PC-9 (cell line): ENCODE data around the gene SRGN. TPM values are rescaled to one million over a fixed set of nuclear protein-coding genes. Genes with fewer than 3 reads are reported as not detected.

ENCODE experiments used
- BruUV-seq: library from RNA; stranded (reverse); fragments of 400-500 nt; replicated peaks from 2 replicates; lab custom pipeline; 2021; lab: Mats Ljungman, UMichigan
- CTCF ChIA-PET: fragments of 300-600 bp; sonication (Branson Sonifier 250); formaldehyde crosslinking; loops from one replicate; lab custom pipeline; 2022; ENCODE audit warnings: antibody characterized with exemption; lab: Charles Lee
- POLR2A ChIA-PET: fragments of 300-600 bp; sonication (Branson Sonifier 250); formaldehyde crosslinking; loops from one replicate; lab custom pipeline; 2022; ENCODE audit warnings: antibody characterized with exemption; ENCODE audit not compliant: unreplicated experiment; lab: Charles Lee
- DNase-seq, 2 experiments: peaks; one replicate each; pipeline versions ENCODE4 v3.0.0 to v3.0.0-alpha.2; 2015 to 2022; ENCODE audit warnings: mixed read lengths in 1 of 2
- H2AFZ ChIP-seq: fragments of 200-600 bp; sonication (generic); 2 replicates; pipeline ENCODE4 v1.8.1; 2017; ENCODE audit warnings: antibody characterized with exemption
- H3F3A ChIP-seq: fragments of 200-600 bp; sonication (generic); 2 replicates; pipeline ENCODE4 v1.8.1; 2017; ENCODE audit warnings: antibody characterized with exemption, mild to moderate bottlenecking, low read depth; ENCODE audit not compliant: insufficient read depth
- H3K27ac ChIP-seq: fragments of 200-600 bp; sonication (generic); 2 replicates; pipeline ENCODE4 v1.6.1; 2016; ENCODE audit warnings: mixed run types
- H3K27me3 ChIP-seq: fragments of 200-600 bp; sonication (generic); 2 replicates; pipeline ENCODE4 v1.6.1; 2016; ENCODE audit warnings: low read depth, mixed run types; ENCODE audit not compliant: insufficient read depth
- H3K36me3 ChIP-seq: fragments of 200-600 bp; sonication (generic); 2 replicates; pipeline ENCODE4 v1.6.1; 2016; ENCODE audit warnings: low read depth, mixed run types
- H3K4me1 ChIP-seq: fragments of 200-600 bp; sonication (generic); replicated peaks from 2 replicates; pipeline ENCODE4 v1.6.1; 2016; ENCODE audit warnings: mixed run types; ENCODE audit not compliant: insufficient read depth
- H3K4me2 ChIP-seq: fragments of 200-600 bp; sonication (generic); 2 replicates; pipeline ENCODE4 v1.6.1; 2017; ENCODE audit warnings: mixed run types
- H3K4me3 ChIP-seq: fragments of 200-600 bp; sonication (generic); 2 replicates; pipeline ENCODE4 v1.6.1; 2016; ENCODE audit warnings: mixed run types
- H3K79me2 ChIP-seq: fragments of 200-600 bp; sonication (generic); 2 replicates; pipeline ENCODE4 v1.6.1; 2017; ENCODE audit warnings: low read depth, mixed run types
- H3K9me2 ChIP-seq: fragments of 200-600 bp; sonication (generic); 2 replicates; pipeline ENCODE4 v1.8.1; 2017; ENCODE audit warnings: mild to moderate bottlenecking; ENCODE audit not compliant: insufficient read depth
- H3K9me3 ChIP-seq: fragments of 200-600 bp; sonication (generic); 2 replicates; pipeline ENCODE4 v1.8.1; 2016; ENCODE audit warnings: low read depth; ENCODE audit not compliant: insufficient read depth
- H4K20me1 ChIP-seq: fragments of 200-600 bp; sonication (generic); 2 replicates; pipeline ENCODE4 v1.8.1; 2017; ENCODE audit not compliant: insufficient read depth
- CTCF ChIP-seq: fragments of 200-600 bp; sonication (generic); conservative IDR thresholded peaks from 2 replicates; pipeline ENCODE4 v1.6.1; 2017; ENCODE audit warnings: mixed run types, antibody characterized with exemption, mild to moderate bottlenecking, moderate library complexity
- EZH2 ChIP-seq: fragments of 200-600 bp; sonication (generic); IDR thresholded peaks from 2 replicates; pipeline ENCODE4 v1.8.0; 2017; ENCODE audit warnings: antibody characterized with exemption, low read depth
- intact Hi-C: fragments of 100-400 bp; cut with micrococcal nuclease; formaldehyde crosslinking; loops from one replicate; pipeline ENCODE4 v1.10.0; 2022; ENCODE audit not compliant: unreplicated experiment
- total RNA-seq: library from RNA; stranded (reverse); gene quantifications from 2 replicates; pipeline ENCODE4 v1.2.3, GENCODE V29; 2021

The SRGN gene
- total RNA-seq, 1 experiment from 2014 or later, result 58.9 TPM

DNA sequence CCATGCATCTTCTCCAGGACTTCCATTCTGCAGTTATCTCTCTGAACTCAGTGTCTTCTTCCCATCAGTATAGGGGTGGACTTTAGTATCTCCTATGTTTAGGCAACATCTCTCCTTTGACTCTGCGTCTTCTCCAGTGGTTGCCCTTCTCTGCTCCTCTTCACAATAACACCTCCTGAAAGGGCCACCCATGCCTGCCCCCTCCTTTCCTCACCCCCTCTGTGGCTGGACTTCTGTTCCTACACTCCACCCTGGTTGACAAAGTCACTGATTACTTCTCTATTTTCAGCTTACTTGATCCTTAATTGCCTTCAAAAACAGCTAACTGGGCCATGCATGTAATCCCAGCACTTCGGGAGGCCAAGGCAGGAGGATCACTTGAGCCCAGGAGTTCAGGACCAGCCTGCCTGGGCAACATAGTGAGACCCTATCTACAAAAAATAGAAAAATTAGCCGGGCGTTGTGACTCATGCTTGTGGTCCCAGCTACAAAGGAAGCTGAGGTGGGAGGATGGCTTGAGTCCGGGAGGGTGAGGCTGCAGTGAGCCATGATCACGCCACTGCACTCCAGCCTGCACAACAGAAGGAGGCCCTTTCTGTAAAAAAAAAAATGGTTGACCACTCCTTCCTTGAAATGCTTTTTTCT lies 13.7 kb downstream of the SRGN start:
- Histone ChIP-seq H4K20me1 (no peaks in the 10 kb centered on the region), H3K27ac (no peak overlapping the region), H3K36me3 (no peaks in the 10 kb centered on the region), H3K4me2 (no peak overlapping the region), H3K79me2 (no peaks in the 10 kb centered on the region), H3K27me3 (no peaks in the 10 kb centered on the region), H2AFZ (no peak overlapping the region), H3F3A (no peaks in the 10 kb centered on the region), H3K4me1 (no peaks in the 10 kb centered on the region), H3K9me3 (no peaks in the 10 kb centered on the region), H3K4me3 (no peak overlapping the region), H3K9me2 (no peaks in the 10 kb centered on the region)
- ChIA-PET POLR2A (no interaction called here), CTCF (no interaction called here)
- TF ChIP-seq CTCF, result no peak
- no peak for TF ChIP-seq EZH2
- BruUV-seq, result no TSS peak
- DNase-seq, result no peak
- intact Hi-C loops, result loop anchor here (5.0 kb wide), 1 partner anchor 306 kb away; no protein-coding TSS in a partner anchor

DNA sequence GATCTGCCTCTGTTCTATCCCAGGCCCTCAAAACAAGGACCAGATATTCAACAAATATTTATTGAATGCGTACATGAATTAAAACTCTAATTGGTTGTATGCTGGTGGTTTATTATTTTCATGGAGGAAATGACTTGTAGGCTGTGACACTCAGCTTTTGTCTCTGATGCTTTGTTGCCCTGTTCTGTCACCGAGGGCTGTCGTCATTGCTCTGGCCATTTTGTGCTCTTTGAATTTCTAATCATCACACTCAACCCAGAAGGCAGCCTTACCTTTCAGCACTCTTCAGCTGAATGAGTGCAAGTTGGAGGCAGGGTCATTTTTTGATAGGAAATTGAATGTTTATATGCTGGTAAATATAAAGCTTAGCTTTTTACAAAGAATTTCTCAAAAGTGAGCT lies 14.5 kb downstream of the SRGN start:
- TF ChIP-seq CTCF, result no peak
- no peak for TF ChIP-seq EZH2
- CTCF ChIA-PET, result no interaction called here

GRCh38 chr10:69103784-69104183 lies 15.9 kb downstream of the SRGN start:
- Histone ChIP-seq H3K79me2 (no peaks in the 10 kb centered on the region), H3K27ac (no peak overlapping the region), H3K9me2 (no peaks in the 10 kb centered on the region), H3K36me3 (no peaks in the 10 kb centered on the region), H3K4me3 (no peak overlapping the region), H2AFZ (no peak overlapping the region), H4K20me1 (no peaks in the 10 kb centered on the region), H3K4me2 (no peak overlapping the region), H3F3A (no peaks in the 10 kb centered on the region), H3K9me3 (no peaks in the 10 kb centered on the region), H3K27me3 (no peaks in the 10 kb centered on the region), H3K4me1 (no peaks in the 10 kb centered on the region)
- ChIA-PET POLR2A (interaction anchor here (0.6 kb wide), 1 partner anchor 596 kb away, joined by 7 read pairs; no protein-coding TSS in a partner anchor), CTCF (no interaction called here)
- DNase-seq, result no peak
- TF ChIP-seq EZH2, result no peak
- no peak for TF ChIP-seq CTCF
- intact Hi-C loops, result loop anchor here (5.0 kb wide), 1 partner anchor 304 kb away; no protein-coding TSS in a partner anchor
- no TSS peak for BruUV-seq

More for the DNA sequence above, 14.5 kb downstream of the SRGN start:
- intact Hi-C loops, result loop anchor here (5.0 kb wide), 1 partner anchor 305 kb away; no protein-coding TSS in a partner anchor
- Histone ChIP-seq H4K20me1 (no peaks in the 10 kb centered on the region), H2AFZ (no peak overlapping the region), H3K4me1 (no peaks in the 10 kb centered on the region), H3K9me3 (no peaks in the 10 kb centered on the region), H3K9me2 (no peaks in the 10 kb centered on the region), H3K36me3 (no peaks in the 10 kb centered on the region), H3K79me2 (no peaks in the 10 kb centered on the region), H3F3A (no peaks in the 10 kb centered on the region), H3K27me3 (no peaks in the 10 kb centered on the region), H3K4me2 (no peak overlapping the region), H3K27ac (no peak overlapping the region), H3K4me3 (no peak overlapping the region)
- POLR2A ChIA-PET, result no interaction called here
- no peak for DNase-seq
- BruUV-seq, result no TSS peak
